ENCODE results near the gene AGBL2.

Gene AGBL2

DNA sequence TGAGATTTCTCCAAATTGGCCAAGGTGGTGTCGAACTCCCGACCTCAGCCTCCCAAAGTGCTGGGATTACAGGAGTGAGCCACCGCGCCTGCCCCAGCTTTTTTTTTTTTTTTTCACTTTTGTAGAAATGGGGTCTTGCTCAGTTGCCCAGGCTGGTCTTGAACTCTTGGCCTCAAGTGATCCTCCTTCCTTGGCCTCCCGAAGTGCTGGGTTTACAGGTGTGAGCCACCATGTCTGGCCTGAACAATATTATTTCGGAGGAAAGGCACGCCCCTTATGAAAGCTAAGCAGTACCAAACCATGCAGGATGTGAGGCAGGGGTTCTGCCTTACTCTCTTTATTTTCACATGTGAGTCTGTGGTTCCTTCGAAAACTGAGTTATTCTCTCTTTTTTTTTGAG, 88.9 kb downstream of the AGBL2 start:
- H3K36me3 ChIP-seq (ENCODE audit: insufficient read depth): peaks cover 16% of the 10 kb centered on the region; the same call in 1 of the 2 replicates
- no peak overlapping the region for H3K9ac ChIP-seq
- H3K4me3 ChIP-seq (IDR thresholded peaks at IDR 0.05; ENCODE audit: insufficient read depth, low read depth, low read length): no peak overlapping the region
- H3K27me3 ChIP-seq (ENCODE audit: insufficient read depth, low read depth): no peaks in the 10 kb centered on the region
- H3K4me1 ChIP-seq (ENCODE audit: low read depth, poor library complexity, severe bottlenecking): no peaks in the 10 kb centered on the region
- no peak overlapping the region for H3K4me2 ChIP-seq
- TF ChIP-seq, protein P1, sequence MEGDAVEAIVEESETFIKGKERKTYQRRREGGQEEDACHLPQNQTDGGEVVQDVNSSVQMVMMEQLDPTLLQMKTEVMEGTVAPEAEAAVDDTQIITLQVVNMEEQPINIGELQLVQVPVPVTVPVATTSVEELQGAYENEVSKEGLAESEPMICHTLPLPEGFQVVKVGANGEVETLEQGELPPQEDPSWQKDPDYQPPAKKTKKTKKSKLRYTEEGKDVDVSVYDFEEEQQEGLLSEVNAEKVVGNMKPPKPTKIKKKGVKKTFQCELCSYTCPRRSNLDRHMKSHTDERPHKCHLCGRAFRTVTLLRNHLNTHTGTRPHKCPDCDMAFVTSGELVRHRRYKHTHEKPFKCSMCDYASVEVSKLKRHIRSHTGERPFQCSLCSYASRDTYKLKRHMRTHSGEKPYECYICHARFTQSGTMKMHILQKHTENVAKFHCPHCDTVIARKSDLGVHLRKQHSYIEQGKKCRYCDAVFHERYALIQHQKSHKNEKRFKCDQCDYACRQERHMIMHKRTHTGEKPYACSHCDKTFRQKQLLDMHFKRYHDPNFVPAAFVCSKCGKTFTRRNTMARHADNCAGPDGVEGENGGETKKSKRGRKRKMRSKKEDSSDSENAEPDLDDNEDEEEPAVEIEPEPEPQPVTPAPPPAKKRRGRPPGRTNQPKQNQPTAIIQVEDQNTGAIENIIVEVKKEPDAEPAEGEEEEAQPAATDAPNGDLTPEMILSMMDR (conservative IDR thresholded peaks at IDR 0.05; ENCODE audit: low read depth, low read length): no peak
- H4K20me1 ChIP-seq (ENCODE audit: insufficient read depth): no peaks in the 10 kb centered on the region
- H3K27ac ChIP-seq: no peak overlapping the region
- H2AFZ ChIP-seq (ENCODE audit: low read depth): no peak overlapping the region
- no peaks in the 10 kb centered on the region for H3K79me2 ChIP-seq (ENCODE audit: insufficient read depth, low read depth)

DNA sequence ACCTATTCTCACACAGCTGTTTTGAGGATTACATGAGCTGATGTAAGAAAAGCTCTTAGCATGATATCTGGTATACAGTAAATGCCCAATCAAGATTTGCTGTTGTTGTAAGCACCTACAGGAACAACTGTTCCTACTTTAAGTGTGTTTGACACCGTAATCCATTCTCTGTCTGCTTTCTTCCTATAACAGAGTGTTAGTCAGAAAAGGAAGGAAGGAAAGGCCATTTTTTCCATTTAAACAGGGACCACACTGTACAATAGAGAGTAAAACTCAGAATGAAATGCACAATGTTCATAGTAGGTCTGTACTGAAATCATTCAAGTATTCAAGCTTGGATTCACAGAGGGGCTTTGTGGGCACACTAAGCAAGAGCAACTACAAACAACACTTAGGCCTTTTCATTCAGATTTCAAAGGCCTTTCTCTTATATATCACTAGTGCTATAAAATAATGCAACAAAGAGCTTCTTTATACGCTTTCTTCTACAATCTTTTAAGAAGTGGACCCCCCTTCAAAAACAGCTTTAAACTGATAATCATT, 94.3 kb downstream of the AGBL2 start:
- Histone ChIP-seq H3K4me2 (no peak overlapping the region), H3K9ac (no peak overlapping the region), H3K36me3 (ENCODE audit: insufficient read depth) (peaks cover 9% of the 10 kb centered on the region; the same call in 1 of the 2 replicates), H4K20me1 (ENCODE audit: insufficient read depth) (no peaks in the 10 kb centered on the region), H3K27me3 (ENCODE audit: insufficient read depth, low read depth) (no peaks in the 10 kb centered on the region), H2AFZ (ENCODE audit: low read depth) (no peak overlapping the region), H3K27ac (no peak overlapping the region), H3K4me3 (IDR thresholded peaks at IDR 0.05; ENCODE audit: insufficient read depth, low read depth, low read length) (no peak overlapping the region), H3K4me1 (ENCODE audit: low read depth, poor library complexity, severe bottlenecking) (peaks cover 36% of the 10 kb centered on the region), H3K79me2 (ENCODE audit: insufficient read depth, low read depth) (no peaks in the 10 kb centered on the region)
- TF ChIP-seq, protein P1 (conservative IDR thresholded peaks at IDR 0.05; ENCODE audit: low read depth, low read length): no peak

DNA sequence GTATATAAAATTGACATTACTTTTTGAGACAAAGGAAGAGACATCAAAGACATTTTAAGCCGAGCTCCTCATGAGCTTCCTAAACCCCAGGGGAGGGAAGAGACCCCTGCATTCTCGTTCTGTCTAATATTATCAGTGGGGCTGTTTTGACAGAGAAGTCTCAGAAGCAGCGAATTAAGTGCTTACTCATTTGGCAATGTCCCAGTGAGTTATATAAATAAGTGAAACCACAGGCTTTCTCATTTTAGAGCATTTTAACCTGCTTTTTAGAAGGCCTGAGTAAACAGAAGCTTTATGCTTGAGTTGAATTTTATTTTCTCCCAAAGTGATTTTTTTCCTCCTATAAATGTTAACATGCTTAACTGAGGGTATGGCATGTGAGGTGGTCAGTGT, 97.8 kb downstream of the AGBL2 start:
- TF ChIP-seq, protein P1 (conservative IDR thresholded peaks at IDR 0.05; ENCODE audit: low read depth, low read length): 0 out of 2 replicates have a peak, but pooled peaks have one; percentile 11

DNA sequence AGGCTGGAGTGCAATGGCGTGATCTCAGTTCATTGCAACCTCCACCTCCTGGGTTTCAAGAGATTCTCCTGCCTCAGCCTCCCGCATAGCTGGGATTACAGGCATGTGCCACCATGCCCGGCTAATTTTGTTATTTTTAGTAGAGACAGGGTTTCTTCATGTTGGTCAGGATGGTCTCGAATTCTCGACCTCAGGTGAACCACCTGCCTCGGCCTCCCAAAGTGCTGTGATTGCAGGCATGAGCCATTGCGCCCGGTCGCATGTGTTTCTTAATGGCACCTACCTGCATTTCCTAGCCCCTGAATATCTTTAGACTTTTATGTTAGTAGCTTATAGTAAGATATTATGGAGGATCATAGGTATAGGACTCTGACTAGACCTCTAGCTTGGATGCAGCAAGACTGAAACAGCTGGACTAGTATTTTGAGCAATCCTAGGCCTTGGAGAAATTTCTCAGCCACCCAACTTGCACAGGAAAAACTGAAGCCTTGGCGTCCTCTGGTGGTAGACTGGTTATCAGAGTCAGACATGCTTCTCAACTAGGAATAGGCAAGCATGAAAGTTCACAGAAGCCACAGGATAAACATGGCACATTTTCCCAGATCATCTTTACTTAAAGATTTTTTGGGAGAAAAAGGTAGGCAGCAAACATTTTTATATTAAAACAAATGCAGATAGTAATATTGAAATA, 98.3 kb downstream of the AGBL2 start:
- H3K9ac ChIP-seq: no peak overlapping the region
- no peaks in the 10 kb centered on the region for H3K79me2 ChIP-seq (ENCODE audit: insufficient read depth, low read depth)
- H3K4me3 ChIP-seq (IDR thresholded peaks at IDR 0.05; ENCODE audit: insufficient read depth, low read depth, low read length): no peak overlapping the region

More for the DNA sequence above, 97.8 kb downstream of the AGBL2 start:
- H2AFZ ChIP-seq (ENCODE audit: low read depth): no peak overlapping the region
- H3K4me1 ChIP-seq (ENCODE audit: low read depth, poor library complexity, severe bottlenecking): peaks cover 36% of the 10 kb centered on the region
- no peak overlapping the region for H3K27ac ChIP-seq
- no peaks in the 10 kb centered on the region for H4K20me1 ChIP-seq (ENCODE audit: insufficient read depth)
- no peak overlapping the region for H3K4me3 ChIP-seq (IDR thresholded peaks at IDR 0.05; ENCODE audit: insufficient read depth, low read depth, low read length)
- peak overlapping the region; percentile 52 for H3K4me2 ChIP-seq
- H3K9ac ChIP-seq: no peak overlapping the region
- no peaks in the 10 kb centered on the region for H3K36me3 ChIP-seq (ENCODE audit: insufficient read depth)
- H3K79me2 ChIP-seq (ENCODE audit: insufficient read depth, low read depth): no peaks in the 10 kb centered on the region
- no peaks in the 10 kb centered on the region for H3K27me3 ChIP-seq (ENCODE audit: insufficient read depth, low read depth)

More for the DNA sequence above, 98.3 kb downstream of the AGBL2 start:
- Histone ChIP-seq H3K4me2 (peak overlapping the region; percentile 52; the same call in 1 of the 2 replicates), H3K4me1 (ENCODE audit: low read depth, poor library complexity, severe bottlenecking) (peaks cover 36% of the 10 kb centered on the region), H4K20me1 (ENCODE audit: insufficient read depth) (no peaks in the 10 kb centered on the region), H3K36me3 (ENCODE audit: insufficient read depth) (no peaks in the 10 kb centered on the region), H3K27ac (no peak overlapping the region), H2AFZ (ENCODE audit: low read depth) (no peak overlapping the region), H3K27me3 (ENCODE audit: insufficient read depth, low read depth) (no peaks in the 10 kb centered on the region)
- TF ChIP-seq, protein P1 (conservative IDR thresholded peaks at IDR 0.05; ENCODE audit: low read depth, low read length): peak; percentile 69

Measured in KMS-11 (cell line).